K562 (cell line): ENCODE results near the gene ZNF440. TPM values are rescaled to one million over a fixed set of nuclear protein-coding genes. Genes with fewer than 3 reads are reported as not detected.
"Not testable (repeated sequence)": the region's sequence is repeated elsewhere in the genome, so short reads cannot be mapped to it uniquely, and the experiment has no call there.

Experiments
- ARID3A ChIP-seq: IDR thresholded peaks from 2 replicates; pipeline ENCODE4 v1.6.1; 2012; ENCODE audit warnings: low read depth, low read length, improper control_type of control experiment, borderline replicate concordance
- CEBPB ChIP-seq: fragments of 450-650 bp; IDR thresholded peaks from 2 replicates; pipeline ENCODE4 v1.6.1; 2016; ENCODE audit warnings: missing genetic modification characterization, missing compliant biosample characterization
- CEBPG ChIP-seq, 3 experiments: fragments of 200-800 bp in 1 of 3; sonication (Bioruptor generic) in 1 of 3; sonication (generic) in 1 of 3; formaldehyde crosslinking in 1 of 3; IDR thresholded peaks in 2 of 3; conservative IDR thresholded peaks in 1 of 3; 2 replicates each; pipeline versions ENCODE4 v1.6.1 to v1.8.0; 2016 to 2022; ENCODE audit warnings: missing compliant biosample characterization in 2 of 3, missing genetic modification characterization in 2 of 3, mild to moderate bottlenecking in 1 of 3, missing genetic modification reagents in 1 of 3
- CREM ChIP-seq: IDR thresholded peaks from 2 replicates; pipeline ENCODE4 v1.6.1; 2014; ENCODE audit warnings: antibody characterized with exemption, low read depth
- EHMT2 ChIP-seq: fragments of 450-650 bp; IDR thresholded peaks from 2 replicates; pipeline ENCODE4 v1.6.1; 2018; ENCODE audit warnings: antibody characterized with exemption
- EP300 ChIP-seq: IDR thresholded peaks from 2 replicates; pipeline ENCODE4 v1.6.1; 2012; ENCODE audit warnings: low read length, improper control_type of control experiment
- FOSL1 ChIP-seq: fragments of 200-800 bp; sonication (Bioruptor generic); conservative IDR thresholded peaks from 2 replicates; pipeline ENCODE4 v1.6.1; 2016; ENCODE audit warnings: missing genetic modification characterization, missing compliant biosample characterization
- FOXA3 ChIP-seq, 2 experiments: fragments of 450-650 bp in 1 of 2; sonication (generic) in 1 of 2; formaldehyde crosslinking; IDR thresholded peaks in 1 of 2; conservative IDR thresholded peaks in 1 of 2; 2 replicates each; pipeline versions ENCODE4 v1.4.0 to v1.8.0; 2020 to 2022; ENCODE audit warnings: mild to moderate bottlenecking in 2 of 2, missing genetic modification reagents in 1 of 2
- GATA2 ChIP-seq: sonication (generic); formaldehyde crosslinking; IDR thresholded peaks from 2 replicates; pipeline ENCODE4 v1.4.0; 2020; ENCODE audit warnings: mild to moderate bottlenecking, missing genetic modification reagents
- HDAC1 ChIP-seq, 2 experiments: fragments of 450-650 bp; IDR thresholded peaks; 2 replicates each; pipeline ENCODE4 v1.6.1; 2016 to 2017; ENCODE audit warnings: inconsistent platforms in 1 of 2, mild to moderate bottlenecking in 1 of 2, moderate library complexity in 1 of 2
- HDAC2 ChIP-seq: fragments of 450-650 bp; IDR thresholded peaks from 2 replicates; pipeline ENCODE4 v1.6.1; 2016; ENCODE audit warnings: mild to moderate bottlenecking
- L3MBTL2 ChIP-seq: fragments of 450-650 bp; IDR thresholded peaks from 2 replicates; pipeline ENCODE4 v1.6.1; 2016; ENCODE audit warnings: mild to moderate bottlenecking, moderate library complexity
- MNT ChIP-seq, 2 experiments: fragments of 450-650 bp; conservative IDR thresholded peaks; 2 replicates each; pipeline ENCODE4 v1.6.1; 2017; ENCODE audit warnings: mild to moderate bottlenecking in 2 of 2, moderate library complexity in 2 of 2
- MTA2 ChIP-seq: fragments of 450-650 bp; IDR thresholded peaks from 2 replicates; pipeline ENCODE4 v1.6.1; 2016; ENCODE audit warnings: low read depth
- MTA3 ChIP-seq: fragments of 450-650 bp; formaldehyde crosslinking; IDR thresholded peaks from 2 replicates; pipeline ENCODE4 v1.6.1; 2017; ENCODE audit warnings: mild to moderate bottlenecking, borderline replicate concordance
- NCOR1 ChIP-seq: fragments of 450-650 bp; IDR thresholded peaks from 2 replicates; pipeline ENCODE4 v1.6.1; 2016; ENCODE audit warnings: mild to moderate bottlenecking, moderate library complexity
- PKNOX1 ChIP-seq: fragments of 450-650 bp; IDR thresholded peaks from 2 replicates; pipeline ENCODE4 v1.6.1; 2016
- SMARCE1 ChIP-seq: fragments of 450-650 bp; IDR thresholded peaks from 2 replicates; pipeline ENCODE4 v1.7.1; 2016; ENCODE audit warnings: mild to moderate bottlenecking
- SOX6 ChIP-seq: fragments of 450-650 bp; IDR thresholded peaks from 2 replicates; pipeline ENCODE4 v1.6.1; 2014; ENCODE audit warnings: mild to moderate bottlenecking
- SP1 ChIP-seq: sonication (generic); formaldehyde crosslinking; IDR thresholded peaks from 2 replicates; pipeline ENCODE4 v1.8.1; 2022; ENCODE audit warnings: mild to moderate bottlenecking, missing genetic modification reagents
- TBL1XR1 ChIP-seq, 2 experiments: IDR thresholded peaks; 2 replicates each; pipeline ENCODE4 v1.6.1; 2012; ENCODE audit warnings: improper control_type of control experiment in 2 of 2, low read length in 2 of 2, mild to moderate bottlenecking in 1 of 2
- TOE1 ChIP-seq, 2 experiments: fragments of 450-650 bp in 1 of 2; sonication (generic) in 1 of 2; formaldehyde crosslinking in 1 of 2; IDR thresholded peaks; 2 replicates each; pipeline versions ENCODE4 v1.7.1 to v1.8.0; 2016 to 2022; ENCODE audit warnings: borderline replicate concordance in 2 of 2, mild to moderate bottlenecking in 2 of 2, antibody characterized with exemption in 1 of 2, inconsistent platforms in 1 of 2, low read depth in 1 of 2, missing genetic modification reagents in 1 of 2, moderate library complexity in 1 of 2
- TRIM24 ChIP-seq, 2 experiments: fragments of 450-650 bp; IDR thresholded peaks; 2 replicates each; pipeline ENCODE4 v1.6.1; 2016
- ZEB2 ChIP-seq: fragments of 450-650 bp; IDR thresholded peaks from 2 replicates; pipeline ENCODE4 v1.6.1; 2016
- polyA plus RNA-seq, 8 experiments: library from polyadenylated mRNA; depleted of rRNA in 4 of 8; stranded (reverse) in 5 of 8; unstranded in 3 of 8; fragments of >200 nt; fragmentation: Nextera tagmentation in 2 of 8; fragmentation: Illumina TruSeq in 1 of 8; extraction: Ambion mirVana in 2 of 8; extraction: Trizol in 1 of 8; gene quantifications; 2 replicates each; pipeline versions ENCODE4 v1.2.1 to v1.2.3, GENCODE V29; 2011 to 2014; ENCODE audit warnings: inconsistent platforms in 1 of 8, missing spikeins in 1 of 8
- total RNA-seq, 7 experiments: library from RNA; depleted of rRNA in 6 of 7; stranded (reverse); fragments of >200 nt in 6 of 7; fragmentation: Illumina TruSeq in 2 of 7; extraction: Trizol in 2 of 7; gene quantifications; 2 replicates each; pipeline versions ENCODE4 v1.2.1 to v1.2.3, GENCODE V29; 2011 to 2021; ENCODE audit warnings: low replicate concordance in 1 of 7

ZNF440 gene
- total and polyA plus RNA-seq, 9 of the 15 experiments (the other 6 are each of a cell fraction or from before 2014, with no cell fraction given): 5.9 to 32.6 (median 13.4) TPM

- TF ChIP-seq CEBPB (peak; percentile 77), MNT (conservative IDR thresholded peaks at IDR 0.05) (peak; percentile 25 to 36; a peak in 1 of 4 replicates), CREM (0 out of 2 replicates have a peak, but pooled peaks have one; percentile 19), HDAC2 (peak; percentile 56; the same call in 1 of the 2 replicates), SP1 (CRISPR knock-in tag) (peak; percentile 38), PKNOX1 (peak; percentile 62), SOX6 (peak; percentile 84), L3MBTL2 (peak; percentile 54), FOXA3 (CRISPR knock-in tag; conservative IDR thresholded peaks at IDR 0.05 in 1 of 2, IDR thresholded peaks at IDR 0.05 in 1 of 2) (peak; percentile 43 to 93; a peak in 2 of 4 replicates), SMARCE1 (peak; percentile 52; the same call in 1 of the 2 replicates), MTA3 (0 out of 2 replicates have a peak, but pooled peaks have one; percentile 26), TBL1XR1 (IDR thresholded peaks at IDR 0.05; ENCODE audit: low read length in 2 of 2) (peak in 1 of 2 experiments; percentile 25; a peak in 1 of 4 replicates), TOE1 (IDR thresholded peaks at IDR 0.05; ENCODE audit: borderline replicate concordance) (peak; percentile 41; the same call in 1 of the 2 replicates), GATA2 (CRISPR knock-in tag) (peak; percentile 52), TRIM24 (IDR thresholded peaks at IDR 0.05) (peak; percentile 7 to 68; a peak in 3 of 4 replicates), ARID3A (peak; percentile 17; the same call in 1 of the 2 replicates), HDAC1 (IDR thresholded peaks at IDR 0.05) (0 out of 4 replicates have a peak, but pooled peaks of 1 of the 2 experiments have one; percentile 22), EP300 (peak; percentile 50; the same call in 1 of the 2 replicates), MTA2 (peak; percentile 56; the same call in 1 of the 2 replicates), EHMT2 (0 out of 2 replicates have a peak, but pooled peaks have one; percentile 33), CEBPG (CRISPR knock-in tag; IDR thresholded peaks at IDR 0.05) (peak; percentile 84), CEBPG (tag; conservative IDR thresholded peaks at IDR 0.05 in 1 of 2, IDR thresholded peaks at IDR 0.05 in 1 of 2) (peak; percentile 19 to 88; a peak in 2 of 4 replicates), NCOR1 (peak; percentile 74), ZEB2 (peak; percentile 69; the same call in 1 of the 2 replicates), FOSL1 (tag) (peak; percentile 78)
- TF ChIP-seq TOE1 (CRISPR knock-in tag; IDR thresholded peaks at IDR 0.05; ENCODE audit: borderline replicate concordance, low read depth): not testable (repeated sequence)
These were observed 21.6 kb downstream of the ZNF440 start (continued) for GRCh38 chr19:11835626-11836066.
